CD4-positive, alpha-beta T cell treated with Interleukin-15 for 1 hour (primary cell): ENCODE measurements around the gene BCDIN3D.

Source experiments
- DNase-seq: peaks from one replicate; pipeline ENCODE4 v3.0.0-alpha.2; 2020

Gene BCDIN3D

DNA sequence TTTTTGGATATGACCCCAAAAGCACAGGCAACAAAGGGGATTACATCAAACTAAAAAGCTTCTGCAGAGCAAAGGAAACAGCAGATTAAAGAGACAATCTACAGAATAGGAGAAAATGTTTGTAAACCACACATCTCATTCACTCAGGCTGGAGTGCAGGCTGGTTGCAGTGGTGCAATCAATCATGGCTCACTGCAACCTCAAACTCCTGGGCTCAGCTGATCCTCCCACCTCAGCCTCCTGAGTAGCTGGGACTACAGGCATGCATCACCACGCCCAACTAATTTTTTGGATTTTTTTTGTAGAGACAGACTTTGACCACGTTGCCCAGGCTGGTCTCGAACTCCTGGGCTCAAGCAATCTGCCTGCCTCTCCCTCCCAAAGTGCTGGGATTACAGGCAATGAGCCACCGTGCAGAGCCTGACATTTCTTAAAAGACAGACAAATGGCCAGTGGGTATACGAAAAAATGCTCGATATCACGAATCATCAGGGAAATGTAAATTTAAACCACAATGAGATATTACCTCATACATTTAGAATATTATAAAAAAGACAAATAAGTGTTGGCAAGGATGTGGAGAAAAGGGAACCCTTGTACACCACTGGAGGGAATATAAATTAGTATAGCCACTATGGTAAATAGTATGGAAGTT, 24.5 kb downstream of the BCDIN3D start:
- no peak for DNase-seq

DNA sequence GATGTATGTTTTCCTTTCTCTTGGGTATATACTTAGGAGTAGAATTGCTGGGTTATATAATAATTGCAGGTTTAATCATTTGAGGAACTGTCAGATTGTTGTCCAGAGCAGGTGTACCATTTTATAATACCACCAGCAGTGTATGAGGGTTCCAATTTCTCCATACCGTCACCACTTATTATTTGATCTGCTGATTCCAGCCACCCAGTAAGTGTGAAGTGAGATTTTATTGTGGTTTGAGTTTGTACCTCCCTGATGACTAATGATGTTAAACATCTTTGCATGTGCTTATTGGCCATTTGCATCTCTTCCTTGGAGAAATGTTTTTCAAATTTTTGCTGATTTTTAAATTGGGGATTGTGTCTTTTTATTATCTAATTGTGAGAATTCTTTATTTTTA, 29.8 kb downstream of the BCDIN3D start:
- no peak for DNase-seq

DNA sequence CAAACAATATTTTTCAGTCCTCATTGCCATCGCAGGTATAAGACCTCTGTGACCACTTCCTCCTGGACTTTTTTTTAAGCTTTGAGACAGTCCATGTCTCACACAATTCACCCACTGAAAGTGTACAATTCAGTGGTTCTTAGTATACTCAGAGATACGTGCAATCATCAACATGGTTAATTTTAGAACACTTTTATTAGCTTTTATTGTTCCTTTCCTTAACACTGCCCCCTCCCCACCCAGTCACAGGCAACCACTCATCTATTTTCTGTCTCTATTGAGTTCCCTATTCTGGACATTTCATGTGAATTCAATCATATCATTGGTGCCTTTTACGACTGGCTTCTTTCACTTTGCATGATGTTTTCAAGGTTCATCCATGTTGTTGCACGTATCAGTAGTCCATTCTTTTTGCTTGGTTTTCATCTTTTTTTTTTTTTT, 30.9 kb downstream of the BCDIN3D start:
- no peak for DNase-seq

DNA sequence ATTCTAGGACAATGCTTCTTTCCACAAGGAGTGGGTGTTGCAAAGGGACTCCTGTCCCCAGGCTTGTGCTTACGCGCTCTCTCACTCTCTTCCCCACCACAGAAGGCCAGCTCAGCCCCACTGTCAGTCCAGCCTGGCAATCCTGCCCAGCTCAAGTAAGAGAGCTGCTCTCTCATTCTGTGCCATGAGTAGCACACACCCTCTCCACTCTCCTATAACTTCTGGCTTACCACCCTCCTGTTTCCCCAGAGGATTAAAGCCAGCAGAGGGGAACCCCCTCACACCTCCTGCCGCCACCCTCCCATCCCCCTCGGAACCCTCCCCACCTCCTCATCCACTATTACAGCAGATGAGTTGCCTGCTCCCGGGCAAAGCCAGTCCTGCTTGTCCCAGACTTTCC, 31.8 kb downstream of the BCDIN3D start:
- no peak for DNase-seq

DNA sequence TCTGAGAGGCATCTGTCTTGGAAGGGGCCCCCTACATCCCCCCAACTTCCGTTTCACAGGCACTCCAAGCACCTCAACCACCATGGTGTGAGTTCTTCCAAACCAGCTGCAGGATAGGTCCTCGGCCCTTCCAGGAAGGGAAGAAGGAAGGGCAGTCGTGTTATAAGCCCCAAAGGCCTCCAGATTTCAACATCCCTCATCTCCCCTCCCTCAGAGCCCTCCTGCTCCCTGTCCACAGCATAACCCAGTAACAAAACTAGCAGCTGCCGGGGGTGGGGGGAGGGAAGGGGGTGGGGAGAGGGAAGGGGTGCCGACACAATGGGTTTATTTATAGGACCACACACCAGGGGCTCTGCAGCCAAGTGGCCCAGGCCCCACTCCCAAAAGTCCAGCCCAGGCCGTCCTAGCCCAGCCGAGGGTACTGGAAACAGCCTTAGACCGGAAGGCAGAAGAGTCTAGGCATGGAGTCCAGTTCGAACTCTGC, 33.0 kb downstream of the BCDIN3D start:
- no peak for DNase-seq

DNA sequence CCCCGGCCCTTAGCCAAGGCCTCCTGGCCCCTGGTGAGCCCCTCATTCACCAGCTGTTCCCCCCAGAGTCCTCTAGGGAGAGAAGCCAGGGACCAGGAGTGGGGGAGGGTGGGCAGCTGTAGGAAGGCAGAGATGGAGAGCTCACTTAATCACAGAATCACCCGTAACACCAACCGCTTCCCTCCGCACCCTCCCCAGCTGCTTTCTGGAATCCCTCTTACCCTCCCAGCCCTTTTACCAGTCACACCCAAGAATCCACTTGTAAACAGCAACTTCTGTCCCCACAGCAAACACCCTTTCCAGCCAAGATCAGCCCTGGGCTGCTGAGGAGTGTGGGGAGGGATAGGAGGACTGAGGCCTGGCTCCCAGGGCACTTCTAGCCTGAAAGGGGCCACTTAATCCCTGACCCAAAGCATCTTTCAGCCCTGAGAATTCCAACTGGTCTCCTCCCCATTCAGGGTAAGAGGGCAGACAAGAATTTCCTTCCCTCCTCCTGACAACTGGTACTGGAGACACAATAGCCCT, 33.5 kb downstream of the BCDIN3D start:
- no peak for DNase-seq

DNA sequence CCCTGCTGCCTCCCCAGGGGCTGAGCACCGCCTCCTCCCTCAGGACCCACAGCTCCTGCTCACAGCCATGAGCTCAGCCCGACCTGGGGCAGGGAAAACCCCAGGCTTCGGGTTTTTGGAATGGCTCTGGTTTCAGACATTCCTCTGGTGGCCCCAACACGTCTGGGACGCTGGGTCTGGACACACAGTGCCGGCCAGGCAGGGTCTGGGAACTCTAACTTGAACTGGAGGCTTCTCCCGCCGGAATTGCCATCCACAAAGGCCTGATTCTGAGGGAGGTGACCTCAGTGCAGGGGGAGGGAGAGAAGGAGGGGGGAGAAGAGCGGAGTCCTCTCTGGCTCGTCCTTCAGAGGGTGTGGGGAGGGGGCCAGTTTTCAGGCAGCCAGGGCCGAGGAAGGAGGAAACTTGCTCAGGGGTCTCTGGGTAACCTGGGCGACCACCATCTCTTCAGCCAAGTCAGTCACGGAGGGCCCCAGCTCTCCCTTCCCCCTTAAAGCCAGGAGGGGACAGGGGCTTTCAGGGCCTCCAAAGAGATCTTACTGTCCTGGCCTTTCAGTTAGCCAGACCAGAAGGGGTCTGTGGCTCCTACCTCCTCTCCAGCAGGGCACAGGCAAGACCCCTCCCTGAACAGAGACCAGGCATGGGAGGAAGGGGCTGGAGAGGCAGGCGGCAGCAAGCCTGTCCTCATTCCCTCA, 34.1 kb downstream of the BCDIN3D start:
- DNase-seq, result no peak

DNA sequence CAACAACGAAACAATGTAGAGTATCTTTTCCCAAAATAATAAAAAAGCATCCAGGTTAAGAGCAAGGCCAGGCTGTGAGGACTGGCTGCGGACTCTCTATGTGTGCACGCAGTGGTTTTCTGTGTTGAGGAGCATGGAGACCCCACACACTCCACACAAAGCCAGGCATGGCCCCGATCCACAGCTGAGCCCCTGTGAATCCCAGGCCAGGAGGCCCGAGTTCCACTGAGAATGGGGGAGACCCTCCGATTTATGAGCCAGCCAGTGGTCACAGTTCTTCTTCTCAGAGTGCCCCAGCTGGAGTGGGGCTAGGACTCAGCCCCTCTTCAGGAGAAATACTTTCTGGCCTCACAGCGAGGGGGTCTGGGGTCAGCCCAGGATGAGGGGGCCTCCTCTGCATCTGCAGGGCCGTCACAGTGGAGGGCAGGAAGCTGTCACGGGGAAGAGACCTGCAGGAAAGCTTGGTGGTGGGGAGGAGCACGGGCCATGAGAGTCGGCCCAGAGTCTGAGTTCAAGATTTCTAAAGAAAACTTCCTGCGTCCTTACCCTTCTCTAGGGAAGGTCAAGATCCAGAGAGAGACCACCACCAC, 34.8 kb downstream of the BCDIN3D start:
- DNase-seq, result no peak

DNA sequence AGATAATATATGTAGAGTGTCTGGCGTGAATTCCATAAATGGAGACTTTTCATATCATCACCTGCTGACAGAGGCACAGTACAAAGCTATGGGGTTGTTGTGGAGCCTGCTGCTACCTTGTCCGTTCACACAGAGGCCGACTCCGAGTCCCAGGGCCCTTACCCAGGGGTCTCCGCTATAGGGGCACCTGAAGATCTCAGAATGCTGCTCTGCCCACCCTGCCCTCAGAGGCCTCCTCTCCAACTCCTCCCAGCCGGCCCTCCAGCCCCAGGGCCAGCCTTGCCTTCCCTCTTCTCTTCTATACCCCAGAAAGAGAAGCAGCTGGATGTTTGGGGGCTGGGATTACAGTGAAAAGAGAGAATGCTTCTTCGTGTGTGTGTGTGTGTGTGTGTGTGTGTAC, 36.0 kb downstream of the BCDIN3D start:
- DNase-seq, result no peak

DNA sequence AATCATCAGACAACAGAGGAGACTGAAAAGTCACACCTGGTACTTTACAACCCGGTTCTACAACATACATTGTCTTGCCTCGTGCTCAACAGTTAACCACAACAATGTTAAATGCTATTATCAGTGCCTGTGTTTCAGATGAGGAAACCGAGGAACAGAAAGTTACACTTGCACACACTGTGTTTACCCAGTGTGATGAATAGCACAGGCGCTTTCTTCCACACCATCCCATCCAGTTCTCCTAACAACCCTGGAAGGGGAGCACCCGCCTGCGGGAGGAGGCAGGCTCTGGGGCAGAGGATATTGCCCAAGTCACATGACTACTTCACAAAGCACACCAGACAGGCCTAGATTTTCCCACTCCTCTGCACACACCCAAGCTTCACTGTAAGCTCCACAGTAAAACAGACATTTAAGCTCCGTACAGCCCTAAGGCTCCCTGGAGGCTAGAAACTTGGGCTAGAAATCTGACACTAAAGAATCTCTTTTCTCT, 36.5 kb downstream of the BCDIN3D start:
- DNase-seq, result no peak

DNA sequence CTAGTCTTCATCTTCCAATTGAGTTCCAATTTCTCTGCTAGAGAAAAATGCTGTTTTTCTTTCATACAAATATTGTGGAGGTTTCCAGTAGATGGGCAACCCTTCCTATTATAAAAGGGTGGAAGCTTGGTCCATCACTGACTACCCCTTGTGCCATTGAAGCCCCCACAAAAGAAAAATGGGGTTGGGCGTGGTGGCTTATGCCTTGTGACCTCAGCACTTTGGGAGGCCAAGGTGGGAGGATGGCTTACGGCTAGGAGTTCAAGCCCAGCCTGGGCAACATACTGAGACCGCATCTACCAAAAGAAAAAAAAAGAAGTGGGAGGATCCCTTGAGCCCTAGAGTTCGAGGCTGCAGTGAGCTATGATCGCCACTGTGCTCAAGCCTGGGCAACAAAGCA, 37.5 kb downstream of the BCDIN3D start:
- DNase-seq, result no peak

DNA sequence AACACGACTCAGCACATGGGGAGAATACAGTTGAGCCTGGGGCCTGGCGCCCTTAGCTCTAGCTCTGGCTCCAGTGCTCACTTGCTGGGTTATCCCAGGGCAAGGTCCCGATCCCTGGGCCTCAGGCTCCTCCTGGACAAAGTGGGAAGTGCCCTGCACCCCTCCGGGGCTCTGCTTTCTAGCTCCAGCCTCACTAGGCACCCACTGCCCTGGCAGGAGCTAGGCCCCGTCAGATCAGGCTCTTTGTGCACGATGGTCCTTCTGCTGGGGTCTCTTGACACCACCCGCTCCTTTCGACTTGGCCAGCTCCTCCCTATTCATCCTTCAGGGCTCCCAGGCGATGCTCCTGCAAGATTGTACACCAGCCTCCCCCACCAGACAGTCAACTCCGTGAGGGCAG, 38.1 kb downstream of the BCDIN3D start:
- no peak for DNase-seq

DNA sequence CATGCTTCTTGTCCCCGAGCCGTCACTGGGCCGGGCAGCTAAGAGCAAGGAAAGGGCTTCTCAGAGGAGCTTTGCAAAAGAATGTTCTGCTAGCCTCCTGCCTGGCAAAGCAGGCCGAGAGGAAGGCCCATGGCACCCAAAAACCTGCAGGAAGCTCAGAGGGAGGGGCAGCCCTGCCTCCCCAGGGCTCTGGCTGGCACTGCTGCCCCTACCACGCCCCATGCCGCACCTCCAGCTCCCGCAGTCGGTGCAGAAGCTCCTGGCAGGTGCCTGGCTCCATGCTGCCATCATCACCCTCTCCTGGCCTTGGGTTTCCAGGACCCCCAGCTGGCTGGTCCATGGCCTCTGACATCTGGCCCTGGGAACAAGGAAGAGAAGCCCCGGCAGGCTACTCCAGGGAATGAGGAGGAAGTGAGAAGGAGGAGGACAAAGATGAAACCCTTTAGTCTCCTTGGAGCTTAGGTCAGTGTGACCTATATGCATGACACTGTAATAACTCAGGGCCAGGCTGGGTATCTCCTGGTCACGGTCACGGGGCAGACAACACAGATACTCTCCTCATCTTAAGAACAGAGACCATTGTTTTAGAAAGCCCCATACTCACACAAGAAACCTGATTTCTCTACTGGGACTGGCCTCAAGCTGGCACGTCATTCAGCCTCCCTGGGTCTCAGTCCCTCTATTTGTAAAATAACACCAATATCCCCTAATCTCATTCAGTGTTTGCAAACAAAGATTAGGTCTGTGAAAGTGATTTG, 39.0 kb downstream of the BCDIN3D start:
- DNase-seq, result no peak

DNA sequence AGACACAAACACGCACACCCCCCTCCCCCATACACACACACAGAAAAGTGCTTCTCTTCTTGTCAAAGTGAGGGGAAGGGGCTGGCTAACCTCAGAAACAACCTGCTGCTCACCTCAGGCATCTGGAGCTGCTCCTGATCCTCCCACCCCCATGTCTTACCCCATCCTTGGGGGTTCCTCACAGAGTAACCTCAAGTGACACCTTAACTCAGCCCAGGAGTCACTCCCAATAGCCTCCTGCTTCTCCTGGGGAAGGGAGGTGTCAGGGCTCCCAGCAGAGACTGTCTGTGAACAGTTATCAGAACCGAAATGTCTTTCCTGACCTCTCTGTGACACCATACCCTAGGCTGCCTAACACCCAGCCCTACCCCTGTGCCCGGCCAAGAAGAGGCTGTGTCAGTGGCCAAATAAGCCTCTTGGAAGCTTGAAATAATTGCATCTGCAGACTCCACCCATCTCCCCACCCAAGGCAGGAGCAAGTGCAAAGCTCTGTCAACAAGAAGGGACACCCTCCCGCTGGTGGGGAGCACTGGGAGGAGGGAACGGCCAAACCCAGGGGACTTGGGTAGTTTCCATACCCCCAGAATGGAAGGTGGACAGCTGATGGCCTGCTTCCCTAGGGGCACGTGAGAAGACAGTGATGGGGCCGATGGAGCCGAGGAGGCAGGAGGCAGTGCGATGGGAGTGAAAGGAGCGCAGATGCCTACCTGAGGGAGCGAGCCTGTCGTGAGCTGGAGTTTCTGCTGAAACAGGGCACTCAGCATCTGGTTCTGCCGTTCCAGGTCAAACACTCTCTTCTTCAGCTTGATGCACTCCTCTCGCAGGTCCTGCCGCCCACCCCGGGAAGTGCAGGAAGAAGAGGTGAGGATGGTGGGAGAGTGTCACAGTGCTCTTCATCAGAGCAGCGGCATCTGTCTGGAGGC, 41.5 kb downstream of the BCDIN3D start:
- no peak for DNase-seq

DNA sequence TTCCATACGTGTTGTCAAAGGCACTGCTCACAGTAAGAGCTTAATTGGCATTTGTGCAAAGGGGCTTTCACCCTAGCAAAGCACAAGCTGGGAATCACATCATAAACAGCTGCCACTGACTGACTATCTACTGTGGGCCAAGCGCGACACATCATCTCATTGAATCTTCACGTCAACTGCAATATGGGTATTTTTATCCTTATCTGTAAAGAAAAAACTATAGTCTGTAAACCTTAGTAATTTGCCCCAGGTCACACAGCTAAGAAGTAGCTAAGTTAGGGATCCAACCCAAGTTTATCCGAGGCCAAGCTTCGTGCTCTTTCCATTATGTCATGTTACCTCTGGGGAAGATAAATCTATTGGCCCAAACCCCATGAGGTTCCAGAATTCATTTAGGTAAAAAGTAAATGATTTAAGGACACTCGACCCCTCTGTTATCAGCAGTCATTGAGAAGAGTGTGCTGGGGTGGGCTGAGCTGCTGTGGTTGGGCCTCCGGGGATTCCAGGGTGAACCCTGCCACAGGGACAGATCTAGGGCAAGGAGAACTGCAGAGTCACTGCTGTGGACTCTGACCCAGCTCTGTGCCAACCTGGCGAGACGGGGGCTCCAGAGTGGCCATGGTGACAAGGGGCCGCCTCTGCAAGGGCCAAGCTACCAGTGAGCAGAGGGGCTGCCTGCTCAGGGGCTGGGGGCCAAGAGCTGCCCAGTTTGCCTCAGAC, 42.3 kb downstream of the BCDIN3D start:
- DNase-seq, result no peak

DNA sequence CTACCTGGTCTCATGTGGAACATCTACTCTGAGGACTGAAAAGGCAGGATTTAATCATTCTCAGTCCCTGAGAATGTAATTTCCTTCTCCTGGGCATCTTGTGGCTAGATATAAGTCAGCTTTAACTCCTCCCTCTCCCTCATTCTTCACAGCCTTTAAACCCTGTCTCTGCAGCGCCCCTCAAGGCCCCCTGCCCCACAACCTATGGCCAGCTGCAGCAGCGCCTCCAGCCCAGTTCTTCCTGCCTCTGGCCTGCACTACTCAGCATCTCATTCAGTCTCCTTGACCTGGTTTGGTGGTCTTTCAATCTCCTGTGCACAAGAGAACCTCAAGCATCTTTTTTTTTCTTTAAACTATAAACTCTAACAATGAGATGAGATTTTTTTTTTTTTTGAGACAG, 44.0 kb downstream of the BCDIN3D start:
- no peak for DNase-seq

DNA sequence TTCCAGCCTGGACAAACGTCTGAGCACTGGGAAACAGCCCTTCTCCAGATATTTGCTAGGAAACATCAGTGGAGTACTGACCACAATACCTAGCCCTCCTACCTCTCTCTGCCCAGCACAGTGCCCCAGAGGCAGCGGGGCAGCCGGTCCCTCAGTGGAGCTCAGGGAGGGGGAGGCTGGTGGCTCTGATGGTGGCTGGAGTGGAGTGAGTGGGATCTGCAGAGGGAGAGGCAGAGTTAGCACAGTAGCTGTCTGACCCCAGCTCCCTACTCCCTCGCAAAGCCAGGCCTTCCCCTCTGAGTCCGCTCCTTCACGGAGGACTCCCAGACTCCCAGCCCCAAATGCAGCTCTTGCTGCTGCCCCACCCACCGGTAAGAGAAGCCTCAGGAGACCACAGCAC, 44.7 kb downstream of the BCDIN3D start:
- DNase-seq, result no peak

DNA sequence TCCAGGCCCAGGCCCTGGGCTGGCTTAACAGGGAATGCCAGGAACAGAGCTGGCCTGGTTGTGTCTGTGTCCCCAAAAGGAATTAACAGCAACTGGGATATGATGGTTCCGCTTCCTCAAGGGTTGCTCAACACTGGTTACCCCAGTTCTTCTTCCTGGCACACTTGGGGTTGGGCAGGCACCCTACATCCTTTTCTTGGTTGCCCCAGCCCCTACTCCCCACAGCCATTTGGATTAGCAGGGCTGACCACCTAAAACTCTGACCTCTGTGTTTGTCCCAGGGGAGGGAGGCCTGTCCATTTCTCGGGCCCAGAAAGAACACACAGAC, 45.5 kb downstream of the BCDIN3D start:
- no peak for DNase-seq

DNA sequence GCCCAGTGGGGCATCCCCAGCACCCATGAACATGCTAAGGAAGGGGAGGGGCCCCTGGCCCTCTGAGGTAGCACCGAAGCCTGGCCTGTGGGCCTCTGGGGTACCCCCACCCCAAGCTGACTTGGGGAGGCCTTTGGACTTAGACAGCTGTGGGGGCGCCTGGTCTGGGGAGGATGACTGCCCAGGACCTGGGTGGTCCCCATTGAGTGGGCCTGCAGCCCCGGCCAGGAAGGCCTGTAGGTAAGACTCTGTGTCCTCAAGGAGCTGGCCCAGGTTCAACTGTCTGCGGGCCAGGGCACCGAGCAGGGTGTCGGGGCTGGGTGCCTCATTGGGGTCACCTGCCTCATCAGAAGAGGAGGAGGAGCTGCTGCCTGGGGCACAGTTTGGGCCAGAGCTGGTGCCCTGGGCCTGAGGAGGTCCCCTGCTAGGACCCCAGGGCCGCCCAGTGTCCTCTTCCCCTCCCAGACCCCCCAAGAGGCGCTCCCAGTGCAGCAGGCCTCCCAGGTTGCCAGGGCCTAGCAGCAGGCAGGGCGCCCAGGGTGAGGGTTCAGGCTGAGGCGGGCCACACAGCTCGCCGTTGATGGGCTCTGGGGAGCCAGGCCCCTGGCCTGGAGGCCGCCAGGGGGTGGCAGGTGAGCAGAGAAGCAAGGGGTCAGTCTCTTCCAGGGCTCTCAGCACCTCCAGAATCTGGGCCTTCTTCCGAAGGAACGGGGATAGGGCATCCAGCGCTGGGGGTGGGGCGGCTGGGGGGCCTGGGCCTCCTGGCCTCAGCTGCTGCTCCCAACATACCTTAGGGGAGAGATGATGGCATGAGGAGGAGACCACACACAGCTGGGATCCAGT, 46.1 kb downstream of the BCDIN3D start:
- DNase-seq, result no peak

DNA sequence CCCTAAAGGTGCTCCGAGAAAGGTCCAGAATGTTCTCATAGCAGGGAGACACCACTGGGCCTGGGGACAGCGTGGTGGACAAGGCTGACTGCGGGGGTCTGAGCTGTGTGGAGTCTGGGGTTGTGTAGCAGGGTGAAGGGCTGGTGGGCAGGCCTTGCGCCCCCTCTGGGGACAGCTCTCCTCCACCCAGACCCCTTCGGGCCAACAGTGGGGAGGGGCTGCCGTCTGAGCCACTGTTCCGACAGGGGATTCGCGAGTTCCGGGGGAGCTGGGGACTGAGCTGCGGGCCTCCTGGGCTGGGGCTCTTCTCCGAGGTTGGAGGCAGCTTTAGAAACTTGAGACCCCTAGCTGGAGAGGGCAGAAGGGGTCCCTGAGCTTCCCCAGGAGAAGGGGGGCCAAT, 46.8 kb downstream of the BCDIN3D start:
- no peak for DNase-seq
